SU-DHL-6 (cell line): ENCODE results near the gene IFIT3.

Experiments used
- H2AFZ ChIP-seq: fragments of 200-600 bp; sonication (generic); 2 replicates; pipeline ENCODE4 v1.6.1; 2014; ENCODE audit warnings: low read depth, mild to moderate bottlenecking, moderate library complexity, mixed read lengths, antibody characterized with exemption, low read length; ENCODE audit not compliant: severe bottlenecking
- H3F3A ChIP-seq: fragments of 200-600 bp; shearing (Covaris generic); 2 replicates; pipeline ENCODE4 v1.6.0; 2016; ENCODE audit warnings: antibody characterized with exemption, mild to moderate bottlenecking; ENCODE audit not compliant: insufficient read depth
- H3K27ac ChIP-seq: fragments of 200-600 bp; sonication (generic); 2 replicates; pipeline ENCODE4 v1.5.1; 2016; ENCODE audit warnings: low read depth, mild to moderate bottlenecking, low read length, moderate library complexity, mixed read lengths
- H3K27me3 ChIP-seq: fragments of 200-600 bp; sonication (generic), shearing (Covaris generic); 2 replicates; pipeline ENCODE4 v1.6.0; 2014; ENCODE audit warnings: mild to moderate bottlenecking, low read length
- H3K36me3 ChIP-seq: fragments of 200-600 bp; sonication (generic); 2 replicates; pipeline ENCODE4 v1.6.1; 2014; ENCODE audit warnings: mild to moderate bottlenecking, low read length, mixed read lengths
- H3K4me2 ChIP-seq: fragments of 300-600, 200-600 bp; shearing (Covaris generic), sonication (generic); 2 replicates; pipeline ENCODE4 v1.6.0; 2014; ENCODE audit warnings: low read length, low read depth, mild to moderate bottlenecking; ENCODE audit not compliant: poor library complexity, severe bottlenecking
- H3K4me3 ChIP-seq: fragments of 200-600 bp; sonication (generic); 2 replicates; pipeline ENCODE4 v1.5.1; 2014; ENCODE audit warnings: antibody characterized with exemption, low read length, mild to moderate bottlenecking, mixed read lengths; ENCODE audit not compliant: insufficient read depth, poor library complexity, severe bottlenecking
- H3K79me2 ChIP-seq: fragments of 200-600 bp; sonication (generic); 2 replicates; pipeline ENCODE4 v1.6.1; 2014; ENCODE audit warnings: mild to moderate bottlenecking, low read length, moderate library complexity; ENCODE audit not compliant: insufficient read depth
- H3K9ac ChIP-seq: fragments of 200-600 bp; sonication (generic); 2 replicates; pipeline ENCODE4 v1.7.0; 2014; ENCODE audit warnings: mild to moderate bottlenecking, low read length
- H3K9me2 ChIP-seq: fragments of 200-600 bp; sonication (generic); replicated peaks from 2 replicates; pipeline ENCODE4 v1.6.1; 2014; ENCODE audit warnings: low read length; ENCODE audit not compliant: insufficient read depth
- H3K9me3 ChIP-seq: fragments of 200-600 bp; sonication (generic); 2 replicates; pipeline ENCODE4 v1.6.1; 2014; ENCODE audit warnings: low read length, mixed read lengths; ENCODE audit not compliant: insufficient read depth
- H4K20me1 ChIP-seq: fragments of 200-600 bp; sonication (generic); 2 replicates; pipeline ENCODE4 v1.6.1; 2014; ENCODE audit warnings: low read depth, mild to moderate bottlenecking, antibody characterized with exemption, low read length, moderate library complexity, mixed read lengths
- CTCF ChIP-seq: fragments of 200-600 bp; sonication (generic); IDR thresholded peaks from one replicate; pipeline ENCODE4 v1.5.1; 2017; ENCODE audit warnings: antibody characterized with exemption, mild to moderate bottlenecking, low read length, moderate library complexity; ENCODE audit not compliant: insufficient read depth, poor library complexity, severe bottlenecking
- EZH2phosphoT487 ChIP-seq: fragments of 200-600 bp; sonication (generic), shearing (Covaris generic); conservative IDR thresholded peaks from 2 replicates; pipeline ENCODE4 v1.6.1; 2018; ENCODE audit warnings: mild to moderate bottlenecking, antibody characterized with exemption, low read length, moderate library complexity, mixed read lengths

IFIT3 gene

GRCh38 chr10:89363729-89364442, 36.1 kb downstream of the IFIT3 start:
- Histone ChIP-seq H3K27ac (no peak overlapping the region), H3K27me3 (no peaks in the 10 kb centered on the region), H4K20me1 (no peaks in the 10 kb centered on the region), H3K4me2 (no peak overlapping the region), H3K9ac (no peak overlapping the region), H3K4me3 (no peak overlapping the region), H3K9me3 (no peaks in the 10 kb centered on the region), H3K79me2 (no peaks in the 10 kb centered on the region), H2AFZ (no peak overlapping the region), H3K9me2 (no peaks in the 10 kb centered on the region), H3F3A (no peaks in the 10 kb centered on the region), H3K36me3 (no peaks in the 10 kb centered on the region)
- TF ChIP-seq CTCF (no peak), EZH2phosphoT487 (no peak)

GRCh38 chr10:89364531-89364930, 36.7 kb downstream of the IFIT3 start:
- Histone ChIP-seq H3K9me2 (no peaks in the 10 kb centered on the region), H3K79me2 (no peaks in the 10 kb centered on the region), H3K36me3 (no peaks in the 10 kb centered on the region), H3K27ac (no peak overlapping the region), H3K27me3 (no peaks in the 10 kb centered on the region), H3K4me2 (no peak overlapping the region), H2AFZ (no peak overlapping the region), H3K4me3 (no peak overlapping the region), H3K9me3 (no peaks in the 10 kb centered on the region), H3F3A (no peaks in the 10 kb centered on the region), H3K9ac (no peak overlapping the region), H4K20me1 (no peaks in the 10 kb centered on the region)
- TF ChIP-seq EZH2phosphoT487 (no peak), CTCF (no peak)

GRCh38 chr10:89367529-89367928, 39.7 kb downstream of the IFIT3 start:
- Histone ChIP-seq H3K27me3 (no peaks in the 10 kb centered on the region), H2AFZ (no peak overlapping the region), H3K36me3 (no peaks in the 10 kb centered on the region), H4K20me1 (no peaks in the 10 kb centered on the region), H3K27ac (no peak overlapping the region), H3K9ac (no peak overlapping the region), H3K9me2 (no peaks in the 10 kb centered on the region), H3K79me2 (no peaks in the 10 kb centered on the region), H3K9me3 (no peaks in the 10 kb centered on the region), H3K4me2 (no peak overlapping the region), H3F3A (no peaks in the 10 kb centered on the region), H3K4me3 (no peak overlapping the region)
- TF ChIP-seq CTCF = no peak
